Islet precursor cell (in vitro differentiated cells): ENCODE data around the gene LGALSL.

Experiments used
- DNase-seq: peaks from one replicate; pipeline ENCODE4 v3.0.0-alpha.2; 2018

LGALSL gene

GRCh38 chr2:64474121-64474571 is 20.2 kb downstream of the LGALSL start:
- DNase-seq = no peak

- no peak for DNase-seq
Observed at GRCh38 chr2:64474636-64475035, 20.7 kb downstream of the LGALSL start.

- DNase-seq = no peak
Observed at GRCh38 chr2:64477037-64477436, 23.1 kb downstream of the LGALSL start.

- no peak for DNase-seq
Observed at GRCh38 chr2:64477979-64478378, 24.0 kb downstream of the LGALSL start.

- DNase-seq = no peak
Observed at GRCh38 chr2:64478502-64479230, 24.7 kb downstream of the LGALSL start.

GRCh38 chr2:64479259-64480117 is 25.5 kb downstream of the LGALSL start:
- no peak for DNase-seq

- DNase-seq = no peak
Observed at GRCh38 chr2:64481665-64482064, 27.7 kb downstream of the LGALSL start.

GRCh38 chr2:64482243-64482642 is 28.3 kb downstream of the LGALSL start:
- DNase-seq = no peak

GRCh38 chr2:64482765-64483504 is 29.0 kb downstream of the LGALSL start:
- DNase-seq = peak; percentile 88

GRCh38 chr2:64485331-64485730 is 31.4 kb downstream of the LGALSL start:
- no peak for DNase-seq

- no peak for DNase-seq
Observed at GRCh38 chr2:64485961-64486360, 32.0 kb downstream of the LGALSL start.

GRCh38 chr2:64487256-64488049 is 33.5 kb downstream of the LGALSL start:
- peak; percentile 50 for DNase-seq

- DNase-seq = peak; percentile 84
Observed at GRCh38 chr2:64488050-64488974, 34.4 kb downstream of the LGALSL start.

GRCh38 chr2:64489081-64489751 is 35.3 kb downstream of the LGALSL start:
- no peak for DNase-seq

GRCh38 chr2:64491426-64491825 is 37.5 kb downstream of the LGALSL start:
- no peak for DNase-seq

- DNase-seq = no peak
Observed at GRCh38 chr2:64492272-64492671, 38.3 kb downstream of the LGALSL start.

GRCh38 chr2:64492821-64493220 is 38.9 kb downstream of the LGALSL start:
- no peak for DNase-seq

GRCh38 chr2:64493788-64494187 is 39.8 kb downstream of the LGALSL start:
- no peak for DNase-seq

- no peak for DNase-seq
Observed at GRCh38 chr2:64498438-64498837, 44.5 kb downstream of the LGALSL start.

GRCh38 chr2:64500549-64500948 is 46.6 kb downstream of the LGALSL start:
- no peak for DNase-seq

- DNase-seq = no peak
Observed at GRCh38 chr2:64501946-64502345, 48.0 kb downstream of the LGALSL start.
